RKO (cell line): ENCODE results near the gene ZNF281.

ENCODE experiments used
- DNase-seq: peaks from one replicate; pipeline ENCODE4 v3.0.0-alpha.2; 2016; ENCODE audit warnings: low spot score

Gene ZNF281

GRCh38 chr1:200386416-200386815 lies 23.4 kb downstream of the ZNF281 start:
- DNase-seq = no peak

- no peak for DNase-seq
Observed at GRCh38 chr1:200384818-200385390, 24.9 kb downstream of the ZNF281 start.

GRCh38 chr1:200381256-200381984 lies 28.4 kb downstream of the ZNF281 start:
- no peak for DNase-seq

- no peak for DNase-seq
Observed at GRCh38 chr1:200380589-200381021, 29.2 kb downstream of the ZNF281 start.

GRCh38 chr1:200379940-200380588 lies 29.8 kb downstream of the ZNF281 start:
- DNase-seq = no peak

- DNase-seq = peak; percentile 89
Observed at GRCh38 chr1:200379432-200379757, 30.4 kb downstream of the ZNF281 start.

GRCh38 chr1:200378096-200378495 lies 31.7 kb downstream of the ZNF281 start:
- no peak for DNase-seq

- DNase-seq = peak; percentile 13
Observed at GRCh38 chr1:200376528-200376927, 33.3 kb downstream of the ZNF281 start.

- DNase-seq = peak; percentile 20
Observed at GRCh38 chr1:200374569-200375295, 35.1 kb downstream of the ZNF281 start.

GRCh38 chr1:200373811-200374231 lies 36.0 kb downstream of the ZNF281 start:
- DNase-seq = no peak

GRCh38 chr1:200372885-200373181 lies 37.0 kb downstream of the ZNF281 start:
- no peak for DNase-seq

- DNase-seq = peak; percentile 74
Observed at GRCh38 chr1:200372095-200372884, 37.5 kb downstream of the ZNF281 start.

GRCh38 chr1:200369706-200370105 lies 40.1 kb downstream of the ZNF281 start:
- DNase-seq = no peak

GRCh38 chr1:200369131-200369530 lies 40.7 kb downstream of the ZNF281 start:
- no peak for DNase-seq

- DNase-seq = no peak
Observed at GRCh38 chr1:200368556-200368955, 41.3 kb downstream of the ZNF281 start.

- DNase-seq = no peak
Observed at GRCh38 chr1:200367841-200368534, 41.8 kb downstream of the ZNF281 start.

GRCh38 chr1:200366577-200367253 lies 43.1 kb downstream of the ZNF281 start:
- no peak for DNase-seq

- no peak for DNase-seq
Observed at GRCh38 chr1:200365897-200366426, 43.9 kb downstream of the ZNF281 start.

- no peak for DNase-seq
Observed at GRCh38 chr1:200364831-200365230, 45.0 kb downstream of the ZNF281 start.

- DNase-seq = no peak
Observed at GRCh38 chr1:200364091-200364759, 45.6 kb downstream of the ZNF281 start.
